Measurements from ENCODE around the gene FOXN3.
A peak's percentile ranks its signal among the peaks of the same experiment; 100 is the strongest.
"Not testable (repeated sequence)": the region's sequence is repeated elsewhere in the genome, so short reads cannot be mapped to it uniquely, and the experiment has no call there.

FOXN3 gene

GRCh38 chr14:89158104-89158503 is 258.9 kb downstream of the FOXN3 start:
- not testable (repeated sequence) for DNase-seq

- no peak for DNase-seq
These were observed 261.5 kb downstream of the FOXN3 start for GRCh38 chr14:89155491-89155890.

GRCh38 chr14:89151693-89152092 is 265.3 kb downstream of the FOXN3 start:
- DNase-seq, result not testable (repeated sequence)

- no peak for DNase-seq
These were observed 270.8 kb downstream of the FOXN3 start for GRCh38 chr14:89146274-89146673.

- no peak for DNase-seq
These were observed 272.4 kb downstream of the FOXN3 start for GRCh38 chr14:89144642-89145041.

- no peak for DNase-seq
These were observed 273.0 kb downstream of the FOXN3 start for GRCh38 chr14:89144066-89144465.

GRCh38 chr14:89143595-89143994 is 273.4 kb downstream of the FOXN3 start:
- DNase-seq, result no peak

GRCh38 chr14:89142366-89142765 is 274.7 kb downstream of the FOXN3 start:
- DNase-seq, result no peak

GRCh38 chr14:89141862-89142261 is 275.2 kb downstream of the FOXN3 start:
- DNase-seq, result no peak

- no peak for DNase-seq
These were observed 276.7 kb downstream of the FOXN3 start for GRCh38 chr14:89140326-89140725.

GRCh38 chr14:89139404-89140247 is 277.4 kb downstream of the FOXN3 start:
- peak; percentile 52 for DNase-seq

- DNase-seq, result no peak
These were observed 278.2 kb downstream of the FOXN3 start for GRCh38 chr14:89138846-89139245.

GRCh38 chr14:89137526-89138163 is 279.4 kb downstream of the FOXN3 start:
- DNase-seq, result no peak

GRCh38 chr14:89136587-89136986 is 280.4 kb downstream of the FOXN3 start:
- DNase-seq, result no peak

- no peak for DNase-seq
These were observed 282.4 kb downstream of the FOXN3 start for GRCh38 chr14:89134640-89135039.

- no peak for DNase-seq
These were observed 285.9 kb downstream of the FOXN3 start for GRCh38 chr14:89131004-89131750.

- no peak for DNase-seq
These were observed 287.5 kb downstream of the FOXN3 start for GRCh38 chr14:89129570-89129969.

- DNase-seq, result no peak
These were observed 288.6 kb downstream of the FOXN3 start for GRCh38 chr14:89128311-89129026.

GRCh38 chr14:89126461-89126860 is 290.6 kb downstream of the FOXN3 start:
- no peak for DNase-seq

- no peak for DNase-seq
These were observed 291.8 kb downstream of the FOXN3 start for GRCh38 chr14:89125216-89125615.

- DNase-seq, result no peak
These were observed 293.2 kb downstream of the FOXN3 start for GRCh38 chr14:89123851-89124250.

GRCh38 chr14:89123215-89123614 is 293.8 kb downstream of the FOXN3 start:
- no peak for DNase-seq

All from NCI-H2107 (cell line).